OCI-LY1 (cell line): ENCODE results near the gene CTBP2.

Source experiments
- EZH2 ChIP-seq: fragments of 200-600 bp; sonication (generic), shearing (Covaris generic); IDR thresholded peaks from 2 replicates; pipeline ENCODE4 v1.8.0; 2017; ENCODE audit warnings: borderline replicate concordance, mixed run types, mild to moderate bottlenecking, antibody characterized with exemption, low read length, moderate library complexity, mixed read lengths
- TF ChIP-seq, protein P1 (sequence below): fragments of 200-600 bp; sonication (generic), shearing (Covaris generic); IDR thresholded peaks from 2 replicates; pipeline ENCODE4 v1.5.1; 2017; ENCODE audit warnings: mild to moderate bottlenecking, antibody characterized with exemption, low read length, moderate library complexity, mixed read lengths

DNA sequence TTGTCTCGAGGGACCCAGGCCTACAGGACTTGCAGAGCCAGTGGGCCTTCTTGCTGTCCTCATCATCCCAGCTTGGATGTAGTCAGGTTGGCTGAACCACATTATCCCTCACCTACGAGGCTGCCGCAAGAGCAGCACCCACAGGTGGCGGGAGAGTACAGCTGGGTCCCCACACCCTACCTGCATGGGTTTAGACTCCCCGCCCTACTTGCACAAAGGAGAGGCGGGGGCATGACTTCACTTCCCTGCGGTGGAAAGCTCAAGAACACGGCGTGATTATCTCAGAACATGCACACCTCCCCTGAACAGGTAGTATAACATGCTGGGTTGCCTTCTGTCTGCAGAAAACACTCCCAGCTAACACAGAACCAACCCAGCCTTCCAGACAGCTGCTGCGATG lies 57.5 kb downstream of the CTBP2 start:
- TF ChIP-seq, protein P1, sequence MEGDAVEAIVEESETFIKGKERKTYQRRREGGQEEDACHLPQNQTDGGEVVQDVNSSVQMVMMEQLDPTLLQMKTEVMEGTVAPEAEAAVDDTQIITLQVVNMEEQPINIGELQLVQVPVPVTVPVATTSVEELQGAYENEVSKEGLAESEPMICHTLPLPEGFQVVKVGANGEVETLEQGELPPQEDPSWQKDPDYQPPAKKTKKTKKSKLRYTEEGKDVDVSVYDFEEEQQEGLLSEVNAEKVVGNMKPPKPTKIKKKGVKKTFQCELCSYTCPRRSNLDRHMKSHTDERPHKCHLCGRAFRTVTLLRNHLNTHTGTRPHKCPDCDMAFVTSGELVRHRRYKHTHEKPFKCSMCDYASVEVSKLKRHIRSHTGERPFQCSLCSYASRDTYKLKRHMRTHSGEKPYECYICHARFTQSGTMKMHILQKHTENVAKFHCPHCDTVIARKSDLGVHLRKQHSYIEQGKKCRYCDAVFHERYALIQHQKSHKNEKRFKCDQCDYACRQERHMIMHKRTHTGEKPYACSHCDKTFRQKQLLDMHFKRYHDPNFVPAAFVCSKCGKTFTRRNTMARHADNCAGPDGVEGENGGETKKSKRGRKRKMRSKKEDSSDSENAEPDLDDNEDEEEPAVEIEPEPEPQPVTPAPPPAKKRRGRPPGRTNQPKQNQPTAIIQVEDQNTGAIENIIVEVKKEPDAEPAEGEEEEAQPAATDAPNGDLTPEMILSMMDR: no peak
- no peak for TF ChIP-seq EZH2
